Measurements from ENCODE around the gene PHC3.

Gene PHC3

DNA sequence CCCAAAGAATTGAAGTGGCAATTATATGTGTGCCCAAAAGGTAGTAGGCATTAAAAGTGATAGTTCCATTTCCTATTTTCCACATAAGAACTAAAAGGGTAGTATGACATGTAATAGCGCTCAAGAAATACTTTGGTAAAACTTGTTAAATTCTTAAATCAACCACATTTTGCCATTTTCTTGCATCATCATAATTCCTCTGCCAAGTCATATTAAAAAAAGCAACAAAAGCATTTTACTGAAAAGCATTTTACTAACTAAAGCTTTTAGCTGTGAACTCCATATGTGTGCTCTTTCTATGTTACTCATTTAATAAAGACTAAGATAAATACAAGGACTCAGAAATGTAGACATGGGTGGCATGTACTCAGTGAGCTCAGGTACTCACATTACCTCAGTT lies 73.6 kb downstream of the PHC3 start:
- Histone ChIP-seq H3K4me3 (ENCODE audit: low read depth in 1 of 2, low read length in 2 of 2) (no peak overlapping the region), H3K27ac (ENCODE audit: low read depth, low read length) (no peak overlapping the region), H3K9me3 (ENCODE audit: control insufficient read depth in 1 of 2, low read length in 2 of 2) (no peaks in the 10 kb centered on the region), H3K27me3 (ENCODE audit: control insufficient read depth in 1 of 2, insufficient read depth in 2 of 2, low read length in 2 of 2) (no peaks in the 10 kb centered on the region), H3K9ac (ENCODE audit: low read depth in 1 of 2, low read length in 2 of 2) (no peak overlapping the region), H3K4me1 (ENCODE audit: control insufficient read depth in 1 of 2, insufficient read depth in 2 of 2, low read length in 2 of 2) (no peaks in the 10 kb centered on the region), H3K36me3 (ENCODE audit: control insufficient read depth in 1 of 2, insufficient read depth in 2 of 2, low read length in 2 of 2) (peaks cover 11 to 23% of the 10 kb centered on the region in 2 donors)

GRCh38 chr3:170102431-170102830 lies 79.1 kb downstream of the PHC3 start:
- Histone ChIP-seq H3K27me3 (ENCODE audit: control insufficient read depth in 1 of 2, insufficient read depth in 2 of 2, low read length in 2 of 2) (no peaks in the 10 kb centered on the region), H3K9ac (ENCODE audit: low read depth in 1 of 2, low read length in 2 of 2) (no peak overlapping the region), H3K36me3 (ENCODE audit: control insufficient read depth in 1 of 2, insufficient read depth in 2 of 2, low read length in 2 of 2) (peaks cover 22 to 38% of the 10 kb centered on the region in 2 donors), H3K4me1 (ENCODE audit: control insufficient read depth in 1 of 2, insufficient read depth in 2 of 2, low read length in 2 of 2) (no peaks in the 10 kb centered on the region), H3K9me3 (ENCODE audit: control insufficient read depth in 1 of 2, low read length in 2 of 2) (no peaks in the 10 kb centered on the region), H3K4me3 (ENCODE audit: low read depth in 1 of 2, low read length in 2 of 2) (no peak overlapping the region), H3K27ac (ENCODE audit: low read depth, low read length) (no peak overlapping the region)

- H3K9me3 ChIP-seq (ENCODE audit: control insufficient read depth in 1 of 2, low read length in 2 of 2): no peaks in the 10 kb centered on the region
- no peak overlapping the region for H3K4me3 ChIP-seq (ENCODE audit: low read depth in 1 of 2, low read length in 2 of 2)
- H3K36me3 ChIP-seq (ENCODE audit: control insufficient read depth in 1 of 2, insufficient read depth in 2 of 2, low read length in 2 of 2): peaks cover 22 to 51% of the 10 kb centered on the region in 2 donors
- no peak overlapping the region for H3K9ac ChIP-seq (ENCODE audit: low read depth in 1 of 2, low read length in 2 of 2)
- H3K4me1 ChIP-seq (ENCODE audit: control insufficient read depth in 1 of 2, insufficient read depth in 2 of 2, low read length in 2 of 2): no peaks in the 10 kb centered on the region
- H3K27ac ChIP-seq (ENCODE audit: low read depth, low read length): no peak overlapping the region
- H3K27me3 ChIP-seq (ENCODE audit: control insufficient read depth in 1 of 2, insufficient read depth in 2 of 2, low read length in 2 of 2): no peaks in the 10 kb centered on the region
Observed at GRCh38 chr3:170100944-170101343, 80.6 kb downstream of the PHC3 start.

DNA sequence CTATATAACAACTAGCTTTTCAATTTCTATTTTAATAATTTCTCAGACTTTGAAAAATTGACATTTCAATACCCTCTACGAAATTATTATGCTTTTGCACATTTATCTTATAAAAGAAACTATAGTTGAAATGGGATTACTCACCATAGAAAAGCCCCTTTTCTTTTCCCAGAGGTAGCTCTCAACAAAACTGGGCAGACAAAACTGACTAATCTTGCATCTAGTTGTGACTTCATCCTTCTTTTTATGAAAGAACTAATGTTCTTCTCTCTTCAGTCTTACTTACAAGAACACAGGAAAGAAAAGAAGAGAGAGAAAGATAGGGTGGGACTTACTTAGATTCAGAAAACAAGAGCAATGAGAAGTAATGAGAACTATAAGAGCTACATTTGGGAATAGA lies 82.8 kb downstream of the PHC3 start:
- H3K9ac ChIP-seq (ENCODE audit: low read depth in 1 of 2, low read length in 2 of 2): no peak overlapping the region
- H3K27me3 ChIP-seq (ENCODE audit: control insufficient read depth in 1 of 2, insufficient read depth in 2 of 2, low read length in 2 of 2): no peaks in the 10 kb centered on the region
- H3K9me3 ChIP-seq (ENCODE audit: control insufficient read depth in 1 of 2, low read length in 2 of 2): no peaks in the 10 kb centered on the region
- no peak overlapping the region for H3K4me3 ChIP-seq (ENCODE audit: low read depth in 1 of 2, low read length in 2 of 2)
- H3K4me1 ChIP-seq (ENCODE audit: control insufficient read depth in 1 of 2, insufficient read depth in 2 of 2, low read length in 2 of 2): no peaks in the 10 kb centered on the region
- no peak overlapping the region for H3K27ac ChIP-seq (ENCODE audit: low read depth, low read length)
- peaks cover 22 to 61% of the 10 kb centered on the region in 2 donors for H3K36me3 ChIP-seq (ENCODE audit: control insufficient read depth in 1 of 2, insufficient read depth in 2 of 2, low read length in 2 of 2)

DNA sequence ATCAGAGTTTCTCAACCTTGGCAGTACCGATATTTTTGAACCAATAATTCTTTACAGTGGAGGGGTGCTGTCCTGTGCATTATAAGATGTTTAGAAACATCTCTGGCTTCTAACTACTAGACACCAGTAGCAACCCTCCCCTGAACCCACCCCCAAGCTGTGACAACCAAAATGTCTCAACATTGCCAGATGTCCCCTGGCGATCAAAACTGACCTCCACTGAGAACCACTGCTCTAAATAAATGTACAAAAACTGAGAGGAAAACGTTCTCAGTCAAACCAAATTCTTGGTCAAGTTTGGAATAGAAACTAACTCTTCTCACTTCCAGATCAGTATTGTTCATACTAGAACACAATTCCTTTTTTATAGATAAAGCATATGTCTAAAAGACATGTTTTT lies 85.2 kb downstream of the PHC3 start:
- H3K36me3 ChIP-seq (ENCODE audit: control insufficient read depth in 1 of 2, insufficient read depth in 2 of 2, low read length in 2 of 2): peaks cover 11 to 54% of the 10 kb centered on the region in 2 donors

DNA sequence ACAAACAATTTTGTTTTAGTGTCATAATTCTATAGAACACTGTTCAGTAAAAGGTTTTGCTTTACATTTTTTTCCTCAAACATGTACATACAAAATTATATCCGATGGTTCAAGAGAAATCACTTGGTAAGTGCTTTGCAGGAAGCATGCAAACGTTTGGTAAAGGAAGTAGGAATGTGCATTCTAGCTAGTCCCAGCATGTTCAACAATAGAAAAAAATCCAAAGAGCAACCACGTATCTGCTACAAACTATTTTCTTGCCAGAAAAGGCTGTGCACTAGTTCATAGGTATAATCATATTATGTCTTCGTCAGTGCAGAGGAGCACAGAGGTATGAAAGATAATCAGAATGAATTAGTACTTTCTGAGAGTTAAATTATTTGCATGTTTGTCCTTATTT lies 85.8 kb downstream of the PHC3 start:
- Histone ChIP-seq H3K36me3 (ENCODE audit: control insufficient read depth in 1 of 2, insufficient read depth in 2 of 2, low read length in 2 of 2) (peaks cover 8 to 48% of the 10 kb centered on the region in 2 donors), H3K9me3 (ENCODE audit: control insufficient read depth in 1 of 2, low read length in 2 of 2) (no peaks in the 10 kb centered on the region), H3K4me3 (ENCODE audit: low read depth in 1 of 2, low read length in 2 of 2) (no peak overlapping the region), H3K4me1 (ENCODE audit: control insufficient read depth in 1 of 2, insufficient read depth in 2 of 2, low read length in 2 of 2) (no peaks in the 10 kb centered on the region), H3K27ac (ENCODE audit: low read depth, low read length) (no peak overlapping the region), H3K9ac (ENCODE audit: low read depth in 1 of 2, low read length in 2 of 2) (no peak overlapping the region), H3K27me3 (ENCODE audit: control insufficient read depth in 1 of 2, insufficient read depth in 2 of 2, low read length in 2 of 2) (no peaks in the 10 kb centered on the region)

More for the DNA sequence above, 85.2 kb downstream of the PHC3 start:
- Histone ChIP-seq H3K9me3 (ENCODE audit: control insufficient read depth in 1 of 2, low read length in 2 of 2) (no peaks in the 10 kb centered on the region), H3K27ac (ENCODE audit: low read depth, low read length) (no peak overlapping the region), H3K27me3 (ENCODE audit: control insufficient read depth in 1 of 2, insufficient read depth in 2 of 2, low read length in 2 of 2) (no peaks in the 10 kb centered on the region), H3K4me3 (ENCODE audit: low read depth in 1 of 2, low read length in 2 of 2) (no peak overlapping the region), H3K9ac (ENCODE audit: low read depth in 1 of 2, low read length in 2 of 2) (no peak overlapping the region), H3K4me1 (ENCODE audit: control insufficient read depth in 1 of 2, insufficient read depth in 2 of 2, low read length in 2 of 2) (no peaks in the 10 kb centered on the region)

GRCh38 chr3:170092907-170093306 lies 88.6 kb downstream of the PHC3 start:
- Histone ChIP-seq H3K9ac (ENCODE audit: low read depth in 1 of 2, low read length in 2 of 2) (no peak overlapping the region), H3K36me3 (ENCODE audit: control insufficient read depth in 1 of 2, insufficient read depth in 2 of 2, low read length in 2 of 2) (peaks cover 4 to 36% of the 10 kb centered on the region in 2 donors), H3K9me3 (ENCODE audit: control insufficient read depth in 1 of 2, low read length in 2 of 2) (no peaks in the 10 kb centered on the region), H3K27ac (ENCODE audit: low read depth, low read length) (no peak overlapping the region), H3K27me3 (ENCODE audit: control insufficient read depth in 1 of 2, insufficient read depth in 2 of 2, low read length in 2 of 2) (no peaks in the 10 kb centered on the region), H3K4me1 (ENCODE audit: control insufficient read depth in 1 of 2, insufficient read depth in 2 of 2, low read length in 2 of 2) (no peaks in the 10 kb centered on the region), H3K4me3 (ENCODE audit: low read depth in 1 of 2, low read length in 2 of 2) (no peak overlapping the region)

GRCh38 chr3:170090601-170090981 lies 90.9 kb downstream of the PHC3 start:
- Histone ChIP-seq H3K36me3 (ENCODE audit: control insufficient read depth in 1 of 2, insufficient read depth in 2 of 2, low read length in 2 of 2) (peaks cover 13 to 27% of the 10 kb centered on the region in 2 donors), H3K27ac (ENCODE audit: low read depth, low read length) (no peak overlapping the region), H3K27me3 (ENCODE audit: control insufficient read depth in 1 of 2, insufficient read depth in 2 of 2, low read length in 2 of 2) (no peaks in the 10 kb centered on the region), H3K9me3 (ENCODE audit: control insufficient read depth in 1 of 2, low read length in 2 of 2) (no peaks in the 10 kb centered on the region), H3K9ac (ENCODE audit: low read depth in 1 of 2, low read length in 2 of 2) (no peak overlapping the region), H3K4me1 (ENCODE audit: control insufficient read depth in 1 of 2, insufficient read depth in 2 of 2, low read length in 2 of 2) (no peaks in the 10 kb centered on the region), H3K4me3 (ENCODE audit: low read depth in 1 of 2, low read length in 2 of 2) (no peak overlapping the region)

- Histone ChIP-seq H3K27me3 (ENCODE audit: control insufficient read depth in 1 of 2, insufficient read depth in 2 of 2, low read length in 2 of 2) (no peaks in the 10 kb centered on the region), H3K36me3 (ENCODE audit: control insufficient read depth in 1 of 2, insufficient read depth in 2 of 2, low read length in 2 of 2) (peaks cover 15 to 29% of the 10 kb centered on the region in 2 donors), H3K9me3 (ENCODE audit: control insufficient read depth in 1 of 2, low read length in 2 of 2) (no peaks in the 10 kb centered on the region), H3K9ac (ENCODE audit: low read depth in 1 of 2, low read length in 2 of 2) (no peak overlapping the region), H3K4me3 (ENCODE audit: low read depth in 1 of 2, low read length in 2 of 2) (no peak overlapping the region), H3K4me1 (ENCODE audit: control insufficient read depth in 1 of 2, insufficient read depth in 2 of 2, low read length in 2 of 2) (no peaks in the 10 kb centered on the region), H3K27ac (ENCODE audit: low read depth, low read length) (no peak overlapping the region)
Observed at GRCh38 chr3:170089862-170090600, 91.5 kb downstream of the PHC3 start.

GRCh38 chr3:170085396-170085795 lies 96.1 kb downstream of the PHC3 start:
- no peak overlapping the region for H3K4me3 ChIP-seq (ENCODE audit: low read depth in 1 of 2, low read length in 2 of 2)
- H3K27ac ChIP-seq (ENCODE audit: low read depth, low read length): no peak overlapping the region
- peaks cover 0 to 2% of the 10 kb centered on the region in 2 donors for H3K4me1 ChIP-seq (ENCODE audit: control insufficient read depth in 1 of 2, insufficient read depth in 2 of 2, low read length in 2 of 2)
- peaks cover 21% of the 10 kb centered on the region in 2 donors for H3K36me3 ChIP-seq (ENCODE audit: control insufficient read depth in 1 of 2, insufficient read depth in 2 of 2, low read length in 2 of 2)
- H3K9me3 ChIP-seq (ENCODE audit: control insufficient read depth in 1 of 2, low read length in 2 of 2): no peaks in the 10 kb centered on the region
- H3K9ac ChIP-seq (ENCODE audit: low read depth in 1 of 2, low read length in 2 of 2): no peak overlapping the region
- no peaks in the 10 kb centered on the region for H3K27me3 ChIP-seq (ENCODE audit: control insufficient read depth in 1 of 2, insufficient read depth in 2 of 2, low read length in 2 of 2)

Measured in duodenal mucosa (tissue), 2 donors.